Activated CD8-positive, alpha-beta memory T cell treated with anti-CD3 and anti-CD28 coated beads, Interleukin-2, amount 50 U/mL, for 4 hours (primary cell): ENCODE data around the gene RMND5B.
"Not testable (repeated sequence)": the region's sequence is repeated elsewhere in the genome, so short reads cannot be mapped to it uniquely, and the experiment has no call there.

Experiments used
- DNase-seq: peaks from one replicate; pipeline ENCODE4 v3.0.0-alpha.2; 2020

RMND5B gene

GRCh38 chr5:178114325-178115135 is 16.3 kb upstream of the RMND5B start:
- DNase-seq, result peak; percentile 63

- DNase-seq, result peak; percentile 26
Observed at GRCh38 chr5:178115136-178115813, 15.5 kb upstream of the RMND5B start.

- DNase-seq, result no peak
Observed at GRCh38 chr5:178115814-178116142, 15.0 kb upstream of the RMND5B start.

- peak; percentile 81 for DNase-seq
Observed at GRCh38 chr5:178116143-178116885, 14.5 kb upstream of the RMND5B start.

GRCh38 chr5:178117923-178118701 is 12.7 kb upstream of the RMND5B start:
- no peak for DNase-seq

- no peak for DNase-seq
Observed at GRCh38 chr5:178119915-178120606, 10.8 kb upstream of the RMND5B start.

GRCh38 chr5:178120607-178121357 is 10.0 kb upstream of the RMND5B start:
- peak; percentile 77 for DNase-seq

- no peak for DNase-seq
Observed at GRCh38 chr5:178121391-178122276, 9.2 kb upstream of the RMND5B start.

- DNase-seq, result no peak
Observed at GRCh38 chr5:178122346-178122745, 8.5 kb upstream of the RMND5B start.

GRCh38 chr5:178123094-178123965 is 7.5 kb upstream of the RMND5B start:
- no peak for DNase-seq

- DNase-seq, result no peak
Observed at GRCh38 chr5:178123966-178124925, 6.6 kb upstream of the RMND5B start.

- DNase-seq, result no peak
Observed at GRCh38 chr5:178125253-178125906, 5.4 kb upstream of the RMND5B start.

- DNase-seq, result no peak
Observed at GRCh38 chr5:178126556-178126955, 4.3 kb upstream of the RMND5B start.

- DNase-seq, result not testable (repeated sequence)
Observed at GRCh38 chr5:178127300-178128009, 3.4 kb upstream of the RMND5B start.

GRCh38 chr5:178129296-178129695 is 1.5 kb upstream of the RMND5B start:
- DNase-seq, result no peak

GRCh38 chr5:178130234-178130575 is 609 bp upstream of the RMND5B start:
- DNase-seq, result not testable (repeated sequence)

- no peak for DNase-seq
Observed at GRCh38 chr5:178131446-178131996, 707 bp downstream of the RMND5B start.
